SK-N-SH (cell line): Measurements from ENCODE around the gene SRBD1. TPM values are rescaled to one million over a fixed set of nuclear protein-coding genes. Genes with fewer than 3 reads are reported as not detected.

Source experiments
- CTCF ChIA-PET: fragments of 300-600, 350-600 bp; formaldehyde crosslinking; extraction: SDS; loops from one replicate; lab custom pipeline; 2021; lab: Yijun Ruan, JAX
- POLR2A ChIA-PET: fragments of 350-600 bp; sonication (Branson Sonifier 250); formaldehyde crosslinking; extraction: SDS; loops from one replicate; lab custom pipeline; 2020; ENCODE audit warnings: antibody characterized with exemption, inconsistent platforms; lab: Yijun Ruan, JAX
- DNase-seq: peaks from one replicate; pipeline ENCODE4 v3.0.0; 2012
- H2AFZ ChIP-seq: fragments of 200-600 bp; sonication (generic); 2 replicates; pipeline ENCODE4 v1.8.1; 2016; ENCODE audit warnings: antibody characterized with exemption, mild to moderate bottlenecking, low read depth
- H3F3A ChIP-seq: fragments of 200-600 bp; sonication (generic); replicated peaks from 2 replicates; pipeline ENCODE3; 2016; ENCODE audit warnings: antibody characterized with exemption, mild to moderate bottlenecking; ENCODE audit not compliant: insufficient read depth
- H3K27ac ChIP-seq, 2 experiments: fragments of 200-500 bp in 1 of 2; fragments of 200-600 bp in 1 of 2; sonication (Bioruptor generic) in 1 of 2; sonication (generic), shearing (Covaris generic) in 1 of 2; 2 replicates each; pipeline versions ENCODE4 v1.5.1 to v1.6.1; 2014 to 2016; ENCODE audit warnings: low read depth in 2 of 2, inconsistent platforms in 1 of 2, low read length in 1 of 2, mild to moderate bottlenecking in 1 of 2, mixed read lengths in 1 of 2
- H3K27me3 ChIP-seq: fragments of 200-600 bp; sonication (generic), shearing (Covaris generic); 2 replicates; pipeline ENCODE4 v1.6.1; 2016; ENCODE audit warnings: mixed run types; ENCODE audit not compliant: insufficient read depth
- H3K36me3 ChIP-seq, 2 experiments: fragments of 200-500 bp in 1 of 2; fragments of 200-600 bp in 1 of 2; sonication (Bioruptor generic) in 1 of 2; sonication (generic) in 1 of 2; replicated peaks in 1 of 2; 2 replicates each; pipeline versions ENCODE3 to v1.5.1; 2014 to 2016; ENCODE audit warnings: low read length in 1 of 2, mild to moderate bottlenecking in 1 of 2; ENCODE audit not compliant: insufficient read depth in 2 of 2, control insufficient read depth in 1 of 2
- H3K4me1 ChIP-seq, 2 experiments: fragments of 200-500 bp in 1 of 2; fragments of 200-600 bp in 1 of 2; sonication (Bioruptor generic) in 1 of 2; sonication (generic), shearing (Covaris generic) in 1 of 2; 2 replicates each; pipeline versions ENCODE4 v1.5.1 to v1.6.1; 2014 to 2016; ENCODE audit warnings: low read depth in 1 of 2, low read length in 1 of 2, mixed run types in 1 of 2; ENCODE audit not compliant: insufficient read depth in 2 of 2, control insufficient read depth in 1 of 2
- H3K4me2 ChIP-seq: fragments of 200-600 bp; sonication (generic), shearing (Covaris generic); 2 replicates; pipeline ENCODE4 v1.6.1; 2017; ENCODE audit warnings: mixed run types
- H3K4me3 ChIP-seq, 2 experiments: fragments of 200-500 bp in 1 of 2; fragments of 200-600 bp in 1 of 2; sonication (Bioruptor generic) in 1 of 2; sonication (generic), shearing (Covaris generic) in 1 of 2; 2 replicates each; pipeline versions ENCODE4 v1.5.1 to v1.8.1; 2014 to 2016; ENCODE audit warnings: low read depth in 2 of 2, inconsistent platforms in 1 of 2, low read length in 1 of 2, mild to moderate bottlenecking in 1 of 2, mixed read lengths in 1 of 2, moderate library complexity in 1 of 2
- H3K79me2 ChIP-seq: fragments of 200-600 bp; sonication (generic); 2 replicates; pipeline ENCODE4 v1.8.1; 2017; ENCODE audit warnings: mild to moderate bottlenecking; ENCODE audit not compliant: insufficient read depth
- H3K9ac ChIP-seq: fragments of 200-600 bp; sonication (generic); 2 replicates; pipeline ENCODE4 v1.6.1; 2017; ENCODE audit warnings: mixed run types
- H3K9me2 ChIP-seq: fragments of 200-600 bp; sonication (generic); 2 replicates; pipeline ENCODE4 v1.6.1; 2017; ENCODE audit warnings: mixed run types
- H3K9me3 ChIP-seq: fragments of 200-600 bp; sonication (generic); 2 replicates; pipeline ENCODE4 v1.6.1; 2017; ENCODE audit warnings: mixed run types, mild to moderate bottlenecking, moderate library complexity
- H4K20me1 ChIP-seq: fragments of 200-600 bp; sonication (generic); 2 replicates; pipeline ENCODE4 v1.6.1; 2017; ENCODE audit warnings: mild to moderate bottlenecking, mixed run types; ENCODE audit not compliant: insufficient read depth
- CHD2 ChIP-seq: fragments of 150-350 bp; IDR thresholded peaks from 2 replicates; pipeline ENCODE4 v1.6.1; 2018; ENCODE audit warnings: low read length; ENCODE audit not compliant: partially characterized antibody
- EZH2phosphoT487 ChIP-seq: fragments of 200-600 bp; sonication (generic); IDR thresholded peaks from 2 replicates; pipeline ENCODE4 v1.6.1; 2017; ENCODE audit warnings: low read depth, mixed run types, mild to moderate bottlenecking, antibody characterized with exemption, moderate library complexity, borderline replicate concordance
- FOSL2 ChIP-seq: IDR thresholded peaks from 2 replicates; pipeline ENCODE4 v1.4.0; 2012; ENCODE audit warnings: low read depth, mild to moderate bottlenecking, moderate library complexity, borderline replicate concordance
- FOXM1 ChIP-seq: IDR thresholded peaks from 2 replicates; pipeline ENCODE4 v1.4.0; 2012; ENCODE audit warnings: low read depth, mild to moderate bottlenecking
- GABPA ChIP-seq: IDR thresholded peaks from 2 replicates; pipeline ENCODE4 v1.4.0; 2012; ENCODE audit warnings: low read depth, mild to moderate bottlenecking
- JUND ChIP-seq: IDR thresholded peaks from 2 replicates; pipeline ENCODE4 v1.4.0; 2012
- MEF2A ChIP-seq: IDR thresholded peaks from 2 replicates; pipeline ENCODE4 v1.4.0; 2012; ENCODE audit warnings: low read depth, borderline replicate concordance
- NFIC ChIP-seq: IDR thresholded peaks from 2 replicates; pipeline ENCODE4 v1.4.0; 2012; ENCODE audit warnings: borderline replicate concordance
- NRF1 ChIP-seq: IDR thresholded peaks from 2 replicates; pipeline ENCODE4 v1.6.1; 2012; ENCODE audit warnings: low read depth, mild to moderate bottlenecking, low read length
- RAD21 ChIP-seq: IDR thresholded peaks from 2 replicates; pipeline ENCODE4 v1.6.1; 2012; ENCODE audit warnings: mild to moderate bottlenecking, low read length
- RCOR1 ChIP-seq: fragments of 150-350 bp; IDR thresholded peaks from 2 replicates; pipeline ENCODE4 v1.6.1; 2017; ENCODE audit warnings: antibody characterized with exemption, low read length
- TCF12 ChIP-seq: IDR thresholded peaks from 2 replicates; pipeline ENCODE4 v1.4.0; 2012
- TEAD4 ChIP-seq: IDR thresholded peaks from 2 replicates; pipeline ENCODE4 v1.4.0; 2012; ENCODE audit warnings: mild to moderate bottlenecking, borderline replicate concordance; ENCODE audit not compliant: insufficient read depth
- YY1 ChIP-seq: IDR thresholded peaks from 2 replicates; pipeline ENCODE4 v1.4.0; 2012; ENCODE audit warnings: low read depth, mild to moderate bottlenecking
- WGBS: methylation state at CpG from one replicate; pipeline ENCODE4 v1.1.6; 2017; ENCODE audit warnings: low lambda C conversion rate; 5-methylcytosine and 5-hydroxymethylcytosine counted together
- polyA plus RNA-seq, 3 experiments: library from polyadenylated mRNA; depleted of rRNA; stranded (reverse); fragments of >200 nt; gene quantifications; 2 replicates each; pipeline ENCODE4 v1.2.3, GENCODE V29; 2012
- TF ChIP-seq, protein P1 (sequence below): fragments of 150-350 bp; IDR thresholded peaks from 2 replicates; pipeline ENCODE4 v1.6.1; 2017; ENCODE audit warnings: antibody characterized with exemption, low read length, low read depth, borderline replicate concordance
- TF ChIP-seq, protein P2 (sequence below): fragments of 150-350 bp; IDR thresholded peaks from 2 replicates; pipeline ENCODE4 v1.6.1; 2016; ENCODE audit warnings: mild to moderate bottlenecking, low read depth, low read length
- TF ChIP-seq, protein P3 (sequence below): IDR thresholded peaks from 2 replicates; pipeline ENCODE4 v1.4.0; 2012; ENCODE audit warnings: low read depth

Gene SRBD1
- polyA plus RNA-seq, 1 of the 3 experiments (the other 2 are of a cell fraction), result 3.2 TPM

DNA sequence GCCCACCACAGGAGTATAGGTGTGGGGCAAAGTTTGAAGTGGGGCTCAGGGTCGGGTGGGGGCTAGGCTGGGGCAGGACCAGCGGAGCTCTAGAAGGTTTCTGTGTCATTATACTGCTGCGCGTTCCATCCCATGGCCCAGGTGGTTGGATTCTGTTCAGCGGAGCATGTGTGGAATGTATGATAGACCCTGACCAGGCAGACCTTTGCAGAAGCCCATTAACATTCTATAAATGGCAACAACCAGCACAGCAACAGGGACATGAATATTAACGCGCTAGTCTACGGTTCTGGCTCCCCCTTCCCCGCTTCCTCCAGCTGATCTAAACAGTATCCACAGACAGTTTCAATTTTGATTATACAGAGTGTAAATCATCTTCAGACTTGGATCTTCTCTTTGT lies 36.3 kb upstream of the SRBD1 start:
- H3K27ac ChIP-seq, result no peak overlapping the region
- no peaks in the 10 kb centered on the region for H3K9me3 ChIP-seq
- peaks cover 8% of the 10 kb centered on the region for H3K79me2 ChIP-seq
- H3K4me3 ChIP-seq, result no peak overlapping the region
- WGBS, result 87% methylated on average over 9 of the region's 9 CpGs
- ChIA-PET POLR2A (no interaction called here), CTCF (interaction anchor here (0.9 to 4.1 kb wide), 5 partner anchors 25 to 346 kb away, joined by 3 to 64 read pairs (median 10); no protein-coding TSS in a partner anchor)
- no peaks in the 10 kb centered on the region for H4K20me1 ChIP-seq
- H3K36me3 ChIP-seq, result no peaks in the 10 kb centered on the region
- H3K9ac ChIP-seq, result no peak overlapping the region
- H3K4me2 ChIP-seq, result no peak overlapping the region
- DNase-seq, result no peak
- no peak overlapping the region for H2AFZ ChIP-seq
- TF ChIP-seq FOXM1, result no peak
- TF ChIP-seq RAD21, result no peak
- TF ChIP-seq NFIC, result no peak
- TF ChIP-seq JUND, result no peak
- no peak for TF ChIP-seq CHD2
- no peaks in the 10 kb centered on the region for H3K27me3 ChIP-seq
- peaks cover 0 to 21% of the 10 kb centered on the region in 2 experiments; a peak in 2 of 4 replicates for H3K4me1 ChIP-seq
- H3K9me2 ChIP-seq, result no peaks in the 10 kb centered on the region
- peaks cover 6% of the 10 kb centered on the region for H3F3A ChIP-seq

DNA sequence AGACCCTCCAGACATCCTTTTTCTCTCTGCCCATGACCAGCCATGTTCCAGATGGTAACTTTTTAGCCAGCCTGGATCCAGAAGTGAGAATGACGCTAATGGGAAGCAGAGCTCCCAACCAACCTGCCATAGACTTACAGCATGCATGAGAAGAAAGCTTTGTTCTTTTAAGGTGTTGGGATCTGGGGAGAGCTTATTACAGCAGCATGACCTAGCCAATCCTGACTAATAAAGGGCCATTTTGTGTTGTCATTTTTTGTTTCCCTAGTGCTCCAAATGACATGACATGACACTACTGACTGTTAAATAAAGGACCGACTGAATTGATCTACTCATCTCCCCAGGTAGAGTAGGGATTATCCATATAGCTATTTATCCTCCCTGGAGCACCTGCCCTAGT lies 35.2 kb upstream of the SRBD1 start:
- CTCF ChIA-PET, result interaction anchor here (0.9 to 4.1 kb wide), 14 partner anchors 10 to 347 kb away, joined by 3 to 64 read pairs (median 4); no protein-coding TSS in a partner anchor
- POLR2A ChIA-PET, result no interaction called here
- TF ChIP-seq, protein P1, sequence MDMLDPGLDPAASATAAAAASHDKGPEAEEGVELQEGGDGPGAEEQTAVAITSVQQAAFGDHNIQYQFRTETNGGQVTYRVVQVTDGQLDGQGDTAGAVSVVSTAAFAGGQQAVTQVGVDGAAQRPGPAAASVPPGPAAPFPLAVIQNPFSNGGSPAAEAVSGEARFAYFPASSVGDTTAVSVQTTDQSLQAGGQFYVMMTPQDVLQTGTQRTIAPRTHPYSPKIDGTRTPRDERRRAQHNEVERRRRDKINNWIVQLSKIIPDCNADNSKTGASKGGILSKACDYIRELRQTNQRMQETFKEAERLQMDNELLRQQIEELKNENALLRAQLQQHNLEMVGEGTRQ, result no peak
- TF ChIP-seq GABPA (no peak), TCF12 (no peak), YY1 (no peak), RAD21 (no peak), RCOR1 (no peak), MEF2A (no peak), TEAD4 (no peak), EZH2phosphoT487 (no peak), FOSL2 (no peak), JUND (no peak), NRF1 (no peak)
- TF ChIP-seq, protein P2, sequence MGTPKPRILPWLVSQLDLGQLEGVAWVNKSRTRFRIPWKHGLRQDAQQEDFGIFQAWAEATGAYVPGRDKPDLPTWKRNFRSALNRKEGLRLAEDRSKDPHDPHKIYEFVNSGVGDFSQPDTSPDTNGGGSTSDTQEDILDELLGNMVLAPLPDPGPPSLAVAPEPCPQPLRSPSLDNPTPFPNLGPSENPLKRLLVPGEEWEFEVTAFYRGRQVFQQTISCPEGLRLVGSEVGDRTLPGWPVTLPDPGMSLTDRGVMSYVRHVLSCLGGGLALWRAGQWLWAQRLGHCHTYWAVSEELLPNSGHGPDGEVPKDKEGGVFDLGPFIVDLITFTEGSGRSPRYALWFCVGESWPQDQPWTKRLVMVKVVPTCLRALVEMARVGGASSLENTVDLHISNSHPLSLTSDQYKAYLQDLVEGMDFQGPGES, result no peak
- TF ChIP-seq, protein P3, sequence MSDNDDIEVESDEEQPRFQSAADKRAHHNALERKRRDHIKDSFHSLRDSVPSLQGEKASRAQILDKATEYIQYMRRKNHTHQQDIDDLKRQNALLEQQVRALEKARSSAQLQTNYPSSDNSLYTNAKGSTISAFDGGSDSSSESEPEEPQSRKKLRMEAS, result no peak

More for the DNA sequence above, 35.2 kb upstream of the SRBD1 start:
- no peaks in the 10 kb centered on the region for H3K9me3 ChIP-seq
- H3K4me3 ChIP-seq, result no peak overlapping the region
- no peaks in the 10 kb centered on the region for H3K27me3 ChIP-seq
- no peak overlapping the region for H2AFZ ChIP-seq
- H4K20me1 ChIP-seq, result no peaks in the 10 kb centered on the region
- DNase-seq, result no peak
- WGBS, result 91% methylated on average over 2 of the region's 2 CpGs
- peaks cover 0 to 16% of the 10 kb centered on the region in 2 experiments; a peak in 2 of 4 replicates for H3K4me1 ChIP-seq
- H3F3A ChIP-seq, result peaks cover 6% of the 10 kb centered on the region
- H3K9ac ChIP-seq, result no peak overlapping the region
- H3K36me3 ChIP-seq, result no peaks in the 10 kb centered on the region
- H3K79me2 ChIP-seq, result no peaks in the 10 kb centered on the region
- H3K4me2 ChIP-seq, result no peak overlapping the region
- H3K27ac ChIP-seq, result no peak overlapping the region
- H3K9me2 ChIP-seq, result no peaks in the 10 kb centered on the region
